T-helper 2 cell treated with Interferon-gamma antibody and Interleukin-4, amounts not matched to agents 5 μg/mL and 100 μg/mL, for 36 hours (primary cell): ENCODE measurements around the gene ARIH1.
"Not testable (repeated sequence)": the region's sequence is repeated elsewhere in the genome, so short reads cannot be mapped to it uniquely, and the experiment has no call there.

Experiments
- DNase-seq: peaks from one replicate; pipeline ENCODE4 v3.0.0; 2021; ENCODE audit warnings: low spot score
- H3K27ac Mint-ChIP-seq: one replicate; pipeline ENCODE4 v1.8.0; 2021; ENCODE audit warnings: mild to moderate bottlenecking, mixed read lengths
- H3K27me3 Mint-ChIP-seq: one replicate; pipeline ENCODE4 v1.8.0; 2021; ENCODE audit warnings: low read depth, mixed read lengths
- H3K36me3 Mint-ChIP-seq: one replicate; pipeline ENCODE4 v1.8.0; 2021; ENCODE audit warnings: low read depth, mixed read lengths
- H3K4me1 Mint-ChIP-seq: one replicate; pipeline ENCODE4 v1.8.0; 2021; ENCODE audit warnings: low read depth, mixed read lengths
- H3K4me3 Mint-ChIP-seq: one replicate; pipeline ENCODE4 v1.8.0; 2022; ENCODE audit warnings: mild to moderate bottlenecking, moderate library complexity, mixed read lengths
- H3K9me3 Mint-ChIP-seq: one replicate; pipeline ENCODE4 v1.8.0; 2021; ENCODE audit warnings: mixed read lengths

Gene ARIH1

DNA sequence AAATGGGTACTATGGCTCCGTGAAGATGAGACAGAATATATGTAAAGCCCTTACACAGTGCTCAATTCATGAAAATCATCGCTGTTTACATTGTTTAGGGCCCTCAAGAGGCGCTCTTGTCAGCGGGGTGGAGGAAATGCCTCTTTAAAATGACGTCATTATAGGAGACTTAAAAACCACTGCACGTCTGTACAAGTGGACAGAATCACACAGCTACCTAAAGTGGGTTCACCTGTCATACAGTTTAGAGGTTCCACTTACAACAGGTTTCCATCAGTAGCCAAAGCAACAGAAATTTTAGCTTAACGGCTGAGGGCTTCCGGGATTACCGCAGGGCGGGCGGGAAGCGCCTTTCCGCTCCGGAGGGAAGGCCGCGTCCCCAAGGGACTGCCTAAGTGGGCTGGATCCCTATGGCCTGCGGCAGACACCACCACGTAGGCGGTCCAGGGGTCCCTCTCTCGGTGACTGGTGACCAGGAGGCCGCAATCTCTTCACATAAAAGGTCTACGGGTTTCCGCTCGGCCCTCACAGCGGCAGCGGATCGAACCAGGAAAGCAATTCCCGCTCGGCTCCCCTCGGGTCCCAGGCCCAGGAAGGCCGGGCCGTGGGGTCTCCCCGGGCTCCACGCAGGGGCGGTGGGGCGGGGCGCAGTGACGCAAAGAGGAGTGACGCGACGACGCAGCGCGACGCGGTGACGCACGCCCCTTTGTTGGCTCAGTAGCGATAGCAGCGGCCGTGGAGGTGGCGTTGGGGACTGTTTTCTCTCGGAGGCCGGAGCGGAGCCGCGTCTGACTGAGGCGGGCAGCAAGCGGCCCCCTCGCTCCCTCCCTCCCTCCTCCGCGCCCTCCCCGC lies at the start of gene ARIH1:
Gene ARIH1 (plus strand): TSS at position 717 of the 852 bp plus-strand sequence. CDS start 310 bp downstream, outside the sequence.
- DNase-seq = peak; percentile 94
- no peaks in the 10 kb centered on the region for H3K27me3 Mint-ChIP-seq
- H3K4me1 Mint-ChIP-seq = peaks cover 29% of the 10 kb centered on the region
- H3K36me3 Mint-ChIP-seq = peaks cover 31% of the 10 kb centered on the region
- peak within 1 kb of the TSS; percentile 91 for H3K4me3 Mint-ChIP-seq
- H3K9me3 Mint-ChIP-seq = no peaks in the 10 kb centered on the region
- peak within 1 kb of the TSS; percentile 99 for H3K27ac Mint-ChIP-seq

DNA sequence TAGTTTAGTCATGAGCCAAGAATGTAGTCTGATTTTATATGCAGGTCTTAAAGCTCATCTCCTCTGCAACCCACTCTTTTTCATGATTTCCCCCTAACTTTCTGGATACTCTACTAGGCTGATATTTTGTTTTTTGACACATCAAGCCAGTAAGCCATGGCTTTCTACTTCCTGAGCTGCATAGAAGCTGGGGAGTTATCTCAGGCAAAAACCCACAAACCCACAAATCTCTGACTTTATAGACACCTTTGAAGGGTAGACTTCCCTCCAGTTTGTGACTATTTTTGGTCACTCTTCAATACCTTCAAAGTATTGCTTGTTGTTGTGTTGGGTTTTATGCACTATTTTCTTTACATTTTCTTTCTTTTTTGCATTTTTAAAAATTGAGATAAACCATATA lies 47.4 kb upstream of the ARIH1 start:
- Mint-ChIP-seq H3K36me3 (no peaks in the 10 kb centered on the region), H3K4me3 (no peak overlapping the region), H3K4me1 (no peaks in the 10 kb centered on the region), H3K9me3 (peaks cover 15% of the 10 kb centered on the region), H3K27ac (no peak overlapping the region), H3K27me3 (peaks cover 15% of the 10 kb centered on the region)
- DNase-seq = no peak

GRCh38 chr15:72437650-72438316 lies 36.3 kb upstream of the ARIH1 start:
- no peaks in the 10 kb centered on the region for H3K4me1 Mint-ChIP-seq
- H3K36me3 Mint-ChIP-seq = peaks cover 2% of the 10 kb centered on the region
- DNase-seq = no peak
- peaks cover 15% of the 10 kb centered on the region for H3K9me3 Mint-ChIP-seq
- H3K4me3 Mint-ChIP-seq = no peak overlapping the region
- H3K27me3 Mint-ChIP-seq = peaks cover 13% of the 10 kb centered on the region
- no peak overlapping the region for H3K27ac Mint-ChIP-seq

- not testable (repeated sequence) for H3K27ac Mint-ChIP-seq, DNase-seq, H3K36me3 Mint-ChIP-seq, H3K27me3 Mint-ChIP-seq, H3K4me3 Mint-ChIP-seq, H3K4me1 Mint-ChIP-seq, H3K9me3 Mint-ChIP-seq
Measured at GRCh38 chr15:72442848-72443247, 31.3 kb upstream of the ARIH1 start.

DNA sequence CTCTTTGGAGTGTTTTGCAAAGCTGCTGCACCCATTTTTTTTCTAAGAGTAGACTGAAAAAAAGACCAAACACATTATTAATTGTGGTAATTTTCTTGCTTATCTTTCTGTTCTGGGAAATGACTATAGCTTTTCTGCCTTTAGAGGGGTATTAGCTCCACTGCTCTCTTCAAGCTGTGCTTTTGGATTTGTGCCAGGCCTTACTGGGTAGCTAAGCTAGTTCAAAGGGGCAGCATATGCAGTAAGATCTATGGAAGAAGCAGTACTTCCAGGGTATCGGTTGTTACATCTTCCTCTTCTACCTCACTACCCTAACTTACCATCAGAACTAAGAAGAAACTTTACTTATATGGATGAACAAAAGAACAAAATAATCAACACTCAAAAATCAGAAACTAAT lies 28.7 kb upstream of the ARIH1 start:
- Mint-ChIP-seq H3K27me3 (peaks cover 13% of the 10 kb centered on the region), H3K36me3 (no peaks in the 10 kb centered on the region), H3K27ac (no peak overlapping the region), H3K4me3 (no peak overlapping the region), H3K4me1 (no peaks in the 10 kb centered on the region), H3K9me3 (no peaks in the 10 kb centered on the region)
- no peak for DNase-seq

- H3K36me3 Mint-ChIP-seq = no peaks in the 10 kb centered on the region
- DNase-seq = no peak
- H3K27ac Mint-ChIP-seq = no peak overlapping the region
- H3K9me3 Mint-ChIP-seq = no peaks in the 10 kb centered on the region
- no peak overlapping the region for H3K4me3 Mint-ChIP-seq
- peaks cover 10% of the 10 kb centered on the region for H3K27me3 Mint-ChIP-seq
- no peaks in the 10 kb centered on the region for H3K4me1 Mint-ChIP-seq
Measured at GRCh38 chr15:72450805-72451204, 23.3 kb upstream of the ARIH1 start.

GRCh38 chr15:72451224-72451623 lies 22.9 kb upstream of the ARIH1 start:
- no peak for DNase-seq
- no peaks in the 10 kb centered on the region for H3K36me3 Mint-ChIP-seq
- H3K27ac Mint-ChIP-seq = no peak overlapping the region
- peaks cover 11% of the 10 kb centered on the region for H3K27me3 Mint-ChIP-seq
- no peaks in the 10 kb centered on the region for H3K9me3 Mint-ChIP-seq
- no peaks in the 10 kb centered on the region for H3K4me1 Mint-ChIP-seq
- no peak overlapping the region for H3K4me3 Mint-ChIP-seq

DNA sequence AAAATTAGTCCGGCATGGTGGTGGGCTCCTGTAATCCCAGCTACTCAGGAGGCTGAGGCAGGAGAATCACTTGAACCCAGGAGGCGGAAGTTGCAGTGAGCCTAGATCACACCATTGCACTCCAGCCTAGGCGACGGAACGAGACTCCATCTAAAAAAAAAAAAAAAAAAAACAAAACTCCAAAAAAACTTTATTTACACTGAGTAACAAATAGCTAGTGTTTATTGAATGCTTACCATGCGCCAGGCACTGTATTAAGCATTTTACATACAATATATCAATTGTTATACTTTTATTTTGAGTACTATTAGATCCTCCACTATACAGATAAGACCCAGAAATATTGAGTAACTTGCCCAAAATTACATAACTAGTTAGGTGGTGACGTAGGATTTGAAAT lies 17.4 kb upstream of the ARIH1 start:
- Mint-ChIP-seq H3K36me3 (no peaks in the 10 kb centered on the region), H3K4me3 (no peak overlapping the region), H3K27me3 (peaks cover 11% of the 10 kb centered on the region), H3K9me3 (no peaks in the 10 kb centered on the region), H3K4me1 (peaks cover 3% of the 10 kb centered on the region), H3K27ac (no peak overlapping the region)
- no peak for DNase-seq

DNA sequence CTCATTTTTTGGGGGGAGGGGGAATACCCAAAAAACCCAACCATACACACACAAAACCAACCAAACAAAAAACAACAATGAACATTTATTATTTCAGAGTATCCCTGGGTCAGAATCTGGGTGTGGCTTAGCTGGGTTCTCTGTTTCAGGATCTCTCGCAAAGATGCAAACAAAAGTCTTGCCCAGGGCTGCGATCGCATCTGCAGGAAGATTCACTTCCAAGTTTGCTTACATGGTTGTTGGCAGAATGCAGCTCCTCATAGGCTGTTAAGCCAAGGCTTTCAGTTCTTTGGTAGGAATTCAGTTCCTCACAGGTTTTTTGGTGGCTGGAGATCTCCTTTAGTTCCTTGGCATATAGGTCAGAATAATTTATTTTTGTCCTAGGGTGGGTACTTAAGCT lies 13.7 kb upstream of the ARIH1 start:
- Mint-ChIP-seq H3K27ac (no peak overlapping the region), H3K36me3 (no peaks in the 10 kb centered on the region), H3K4me1 (peaks cover 10% of the 10 kb centered on the region), H3K9me3 (no peaks in the 10 kb centered on the region), H3K4me3 (no peak overlapping the region), H3K27me3 (peaks cover 3% of the 10 kb centered on the region)
- DNase-seq = no peak

- Mint-ChIP-seq H3K27ac (no peak overlapping the region), H3K4me1 (peaks cover 10% of the 10 kb centered on the region), H3K27me3 (no peaks in the 10 kb centered on the region), H3K36me3 (no peaks in the 10 kb centered on the region), H3K9me3 (no peaks in the 10 kb centered on the region), H3K4me3 (no peak overlapping the region)
- no peak for DNase-seq
Measured at GRCh38 chr15:72463702-72464101, 10.4 kb upstream of the ARIH1 start.

DNA sequence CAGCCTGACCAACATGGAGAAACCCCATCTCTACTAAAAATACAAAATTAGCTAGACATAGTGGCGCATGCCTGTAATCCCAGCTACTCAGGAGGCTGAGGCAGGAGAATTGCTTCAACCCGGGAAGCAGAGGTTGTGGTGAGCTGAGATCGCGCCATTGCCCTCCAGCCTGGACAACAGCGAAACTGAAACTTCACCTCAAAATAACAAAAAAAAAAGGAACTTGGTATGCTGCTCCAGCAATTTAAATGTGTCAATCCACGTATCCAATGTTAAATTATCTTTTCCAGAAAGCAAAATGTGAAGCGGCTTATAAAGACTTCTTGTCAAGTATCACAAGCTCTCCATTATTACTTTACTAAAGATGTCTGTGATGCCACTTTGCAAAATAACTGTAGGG lies 9.9 kb upstream of the ARIH1 start:
- no peak overlapping the region for H3K27ac Mint-ChIP-seq
- no peaks in the 10 kb centered on the region for H3K9me3 Mint-ChIP-seq
- H3K4me1 Mint-ChIP-seq = peaks cover 10% of the 10 kb centered on the region

DNA sequence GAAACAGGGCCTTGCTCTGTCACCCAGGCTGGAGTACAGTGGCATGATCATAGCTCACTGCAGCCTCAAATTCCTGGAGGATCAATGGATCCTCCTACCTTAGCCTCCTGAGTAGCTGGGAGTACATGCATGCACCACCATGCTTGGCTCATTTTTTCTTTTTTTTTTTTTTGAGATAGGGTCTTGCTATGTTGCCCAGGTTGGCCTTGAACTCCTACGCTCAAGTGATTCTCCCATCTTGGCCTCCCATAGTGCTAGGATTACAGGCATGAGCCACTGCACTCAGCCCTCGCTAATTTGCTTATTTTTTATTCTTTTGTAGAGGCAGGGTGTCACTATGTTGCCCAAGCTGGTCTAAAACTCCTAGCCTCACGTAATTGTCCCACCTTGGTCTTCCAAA lies 6.0 kb upstream of the ARIH1 start:
- no peaks in the 10 kb centered on the region for H3K9me3 Mint-ChIP-seq
- H3K27me3 Mint-ChIP-seq = no peaks in the 10 kb centered on the region
- H3K4me1 Mint-ChIP-seq = peaks cover 2% of the 10 kb centered on the region
- no peak overlapping the region for H3K4me3 Mint-ChIP-seq
- H3K36me3 Mint-ChIP-seq = no peaks in the 10 kb centered on the region
- no peak overlapping the region for H3K27ac Mint-ChIP-seq
- DNase-seq = no peak

More for the DNA sequence above, 9.9 kb upstream of the ARIH1 start:
- H3K27me3 Mint-ChIP-seq = no peaks in the 10 kb centered on the region
- H3K4me3 Mint-ChIP-seq = no peak overlapping the region
- DNase-seq = no peak
- no peaks in the 10 kb centered on the region for H3K36me3 Mint-ChIP-seq

DNA sequence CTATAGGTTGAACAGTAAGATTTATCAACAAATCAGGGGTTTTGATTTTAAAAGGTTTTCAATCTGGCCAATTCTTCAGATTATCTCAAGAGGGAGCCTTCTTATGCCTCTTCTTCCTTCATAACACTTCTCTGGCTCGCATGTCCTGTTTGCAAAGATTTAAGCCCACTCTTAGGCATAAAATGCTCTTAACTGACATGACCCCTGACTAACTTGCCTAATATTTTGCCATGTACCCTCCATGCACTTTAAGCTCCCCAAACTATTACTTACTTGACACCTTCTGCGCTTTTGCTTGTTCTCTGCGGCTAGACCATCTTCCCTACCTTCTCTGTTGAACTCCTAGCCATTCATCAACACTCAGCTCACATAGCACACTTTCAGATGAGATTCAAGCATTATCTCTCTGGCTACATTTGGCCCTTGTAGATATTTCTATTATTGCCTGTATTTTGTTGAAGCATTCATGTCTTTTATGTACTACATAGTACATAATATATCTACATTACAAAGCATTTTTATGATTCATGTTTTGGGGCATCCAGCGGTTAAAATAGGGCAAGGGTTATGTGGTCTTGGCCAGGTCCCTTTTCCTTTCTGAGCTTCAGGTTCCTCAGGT lies 1.0 kb upstream of the ARIH1 start:
- H3K27me3 Mint-ChIP-seq = no peaks in the 10 kb centered on the region
- H3K4me3 Mint-ChIP-seq = peak overlapping the region; percentile 91
- peaks cover 25% of the 10 kb centered on the region for H3K4me1 Mint-ChIP-seq
- peaks cover 25% of the 10 kb centered on the region for H3K36me3 Mint-ChIP-seq
- no peak for DNase-seq
- H3K27ac Mint-ChIP-seq = peak overlapping the region; percentile 99
- H3K9me3 Mint-ChIP-seq = no peaks in the 10 kb centered on the region

DNA sequence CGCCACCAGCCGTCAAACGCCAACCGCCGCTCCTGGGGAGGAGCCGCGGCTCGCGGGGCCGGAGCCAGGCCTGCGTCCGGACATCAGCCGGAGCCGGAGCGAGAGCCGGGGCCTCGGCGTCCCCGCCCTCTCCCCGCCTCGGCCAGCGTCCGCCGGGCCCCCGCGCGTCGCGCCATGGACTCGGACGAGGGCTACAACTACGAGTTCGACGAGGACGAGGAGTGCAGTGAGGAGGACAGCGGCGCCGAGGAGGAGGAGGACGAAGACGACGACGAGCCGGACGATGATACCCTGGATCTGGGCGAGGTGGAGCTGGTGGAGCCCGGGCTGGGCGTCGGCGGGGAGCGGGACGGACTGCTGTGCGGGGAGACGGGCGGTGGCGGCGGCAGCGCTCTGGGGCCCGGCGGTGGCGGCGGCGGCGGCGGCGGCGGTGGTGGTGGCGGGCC lies 359 bp downstream of the ARIH1 start:
- Mint-ChIP-seq H3K27me3 (no peaks in the 10 kb centered on the region), H3K36me3 (peaks cover 37% of the 10 kb centered on the region), H3K27ac (peak overlapping the region; percentile 99), H3K9me3 (no peaks in the 10 kb centered on the region), H3K4me1 (peaks cover 29% of the 10 kb centered on the region), H3K4me3 (peak overlapping the region; percentile 91)
- no peak for DNase-seq
